HepG2 (cell line): ENCODE measurements around the gene KRT79. TPM values are rescaled to one million over a fixed set of nuclear protein-coding genes. Genes with fewer than 3 reads are reported as not detected.

Experiments
- ATF5 ChIP-seq: sonication (generic); formaldehyde crosslinking; IDR thresholded peaks from 2 replicates; pipeline ENCODE4 v1.4.0; 2020; ENCODE audit warnings: mild to moderate bottlenecking, low read depth, missing genetic modification reagents
- FIP1L1 ChIP-seq: fragments of 200-400 bp; formaldehyde crosslinking; IDR thresholded peaks from 2 replicates; pipeline ENCODE4 v1.6.1; 2018; ENCODE audit warnings: low read depth, mild to moderate bottlenecking, low read length, moderate library complexity, borderline replicate concordance; ENCODE audit not compliant: insufficient read depth
- HOXA3 ChIP-seq: sonication (generic); formaldehyde crosslinking; IDR thresholded peaks from 2 replicates; pipeline ENCODE4 v1.5.0; 2020; ENCODE audit warnings: missing genetic modification reagents
- MAZ ChIP-seq, 2 experiments: sonication (generic) in 1 of 2; formaldehyde crosslinking in 1 of 2; IDR thresholded peaks; 2 replicates each; pipeline versions ENCODE4 v1.5.0 to v1.6.1; 2012 to 2020; ENCODE audit warnings: low read depth in 2 of 2, mild to moderate bottlenecking in 2 of 2, borderline replicate concordance in 1 of 2, improper control_type of control experiment in 1 of 2, low read length in 1 of 2, missing genetic modification reagents in 1 of 2, moderate library complexity in 1 of 2
- RAD51 ChIP-seq: fragments of 450-650 bp; IDR thresholded peaks from 2 replicates; pipeline ENCODE4 v1.6.1; 2016; ENCODE audit warnings: borderline replicate concordance
- TBX3 ChIP-seq: fragments of 450-650 bp; IDR thresholded peaks from 2 replicates; pipeline ENCODE4 v1.6.1; 2017; ENCODE audit warnings: antibody characterized with exemption, mild to moderate bottlenecking, inconsistent platforms, borderline replicate concordance
- ZNF510 ChIP-seq: sonication (generic); formaldehyde crosslinking; IDR thresholded peaks from 2 replicates; pipeline ENCODE4 v1.4.0; 2020; ENCODE audit warnings: low read depth, mild to moderate bottlenecking, missing genetic modification reagents
- ZNF549 ChIP-seq: sonication (generic); formaldehyde crosslinking; IDR thresholded peaks from 2 replicates; pipeline ENCODE4 v1.5.0; 2020; ENCODE audit warnings: missing genetic modification reagents
- ZNF574 ChIP-seq: sonication (generic); formaldehyde crosslinking; IDR thresholded peaks from 2 replicates; pipeline ENCODE4 v1.4.0; 2020; ENCODE audit warnings: missing genetic modification reagents
- ZSCAN30 ChIP-seq: sonication (generic); formaldehyde crosslinking; IDR thresholded peaks from 2 replicates; pipeline ENCODE4 v1.5.0; 2020; ENCODE audit warnings: mild to moderate bottlenecking, missing genetic modification reagents
- polyA plus RNA-seq, 8 experiments: library from polyadenylated mRNA; depleted of rRNA in 3 of 8; stranded (reverse) in 7 of 8; unstranded in 1 of 8; fragments of >200 nt; fragmentation: Illumina TruSeq in 4 of 8; extraction: Trizol in 4 of 8; gene quantifications; 2 replicates each; pipeline versions ENCODE4 v1.2.1 to v1.2.3, GENCODE V29; 2011 to 2016; ENCODE audit warnings: low read depth in 4 of 8, missing spikeins in 1 of 8, mixed read lengths in 1 of 8; ENCODE audit not compliant: insufficient read depth in 1 of 8
- total RNA-seq, 5 experiments: library from RNA; depleted of rRNA; stranded (reverse); fragments of >200 nt; fragmentation: Illumina TruSeq; extraction: Trizol; gene quantifications; 2 replicates each; pipeline ENCODE4 v1.2.3, GENCODE V29; 2016; ENCODE audit warnings: low read depth in 1 of 5
- TF ChIP-seq, protein P1 (sequence below): sonication (generic); formaldehyde crosslinking; IDR thresholded peaks from 2 replicates; pipeline ENCODE4 v1.9.0; 2021; ENCODE audit warnings: missing genetic modification reagents, borderline replicate concordance

The KRT79 gene
- total and polyA plus RNA-seq, 2 of the 13 experiments (the other 11 are each of a cell fraction or from before 2014, with no cell fraction given): 0.09 TPM; not detected in 1

GRCh38 chr12:52778833-52779232, 55.3 kb downstream of the KRT79 start (continued):
- TF ChIP-seq, protein P1, sequence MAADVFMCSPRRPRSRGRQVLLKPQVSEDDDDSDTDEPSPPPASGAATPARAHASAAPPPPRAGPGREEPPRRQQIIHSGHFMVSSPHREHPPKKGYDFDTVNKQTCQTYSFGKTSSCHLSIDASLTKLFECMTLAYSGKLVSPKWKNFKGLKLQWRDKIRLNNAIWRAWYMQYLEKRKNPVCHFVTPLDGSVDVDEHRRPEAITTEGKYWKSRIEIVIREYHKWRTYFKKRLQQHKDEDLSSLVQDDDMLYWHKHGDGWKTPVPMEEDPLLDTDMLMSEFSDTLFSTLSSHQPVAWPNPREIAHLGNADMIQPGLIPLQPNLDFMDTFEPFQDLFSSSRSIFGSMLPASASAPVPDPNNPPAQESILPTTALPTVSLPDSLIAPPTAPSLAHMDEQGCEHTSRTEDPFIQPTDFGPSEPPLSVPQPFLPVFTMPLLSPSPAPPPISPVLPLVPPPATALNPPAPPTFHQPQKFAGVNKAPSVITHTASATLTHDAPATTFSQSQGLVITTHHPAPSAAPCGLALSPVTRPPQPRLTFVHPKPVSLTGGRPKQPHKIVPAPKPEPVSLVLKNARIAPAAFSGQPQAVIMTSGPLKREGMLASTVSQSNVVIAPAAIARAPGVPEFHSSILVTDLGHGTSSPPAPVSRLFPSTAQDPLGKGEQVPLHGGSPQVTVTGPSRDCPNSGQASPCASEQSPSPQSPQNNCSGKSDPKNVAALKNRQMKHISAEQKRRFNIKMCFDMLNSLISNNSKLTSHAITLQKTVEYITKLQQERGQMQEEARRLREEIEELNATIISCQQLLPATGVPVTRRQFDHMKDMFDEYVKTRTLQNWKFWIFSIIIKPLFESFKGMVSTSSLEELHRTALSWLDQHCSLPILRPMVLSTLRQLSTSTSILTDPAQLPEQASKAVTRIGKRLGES: no peak
- TF ChIP-seq ZSCAN30 (CRISPR knock-in tag): no peak
- TF ChIP-seq MAZ (IDR thresholded peaks at IDR 0.05; ENCODE audit: borderline replicate concordance, low read depth, low read length): no peak
- TF ChIP-seq MAZ (CRISPR knock-in tag; IDR thresholded peaks at IDR 0.05; ENCODE audit: low read depth): no peak
- TF ChIP-seq ZNF510 (CRISPR knock-in tag): no peak
- TF ChIP-seq ZNF549 (CRISPR knock-in tag): no peak
- TF ChIP-seq RAD51: no peak
- TF ChIP-seq HOXA3: no peak
- TF ChIP-seq ATF5 (CRISPR knock-in tag): no peak
- no peak for TF ChIP-seq FIP1L1
- no peak for TF ChIP-seq ZNF574 (CRISPR knock-in tag)
- no peak for TF ChIP-seq TBX3
- TF ChIP-seq, all 625 proteins: peak for 0
